Measurements from ENCODE around the gene MAN2B2. TPM values are rescaled to one million over a fixed set of nuclear protein-coding genes. Genes with fewer than 3 reads are reported as not detected.
"Not testable (repeated sequence)": the region's sequence is repeated elsewhere in the genome, so short reads cannot be mapped to it uniquely, and the experiment has no call there.

The MAN2B2 gene
- total RNA-seq, 1 experiment from 2014 or later = 12.1 TPM

DNA sequence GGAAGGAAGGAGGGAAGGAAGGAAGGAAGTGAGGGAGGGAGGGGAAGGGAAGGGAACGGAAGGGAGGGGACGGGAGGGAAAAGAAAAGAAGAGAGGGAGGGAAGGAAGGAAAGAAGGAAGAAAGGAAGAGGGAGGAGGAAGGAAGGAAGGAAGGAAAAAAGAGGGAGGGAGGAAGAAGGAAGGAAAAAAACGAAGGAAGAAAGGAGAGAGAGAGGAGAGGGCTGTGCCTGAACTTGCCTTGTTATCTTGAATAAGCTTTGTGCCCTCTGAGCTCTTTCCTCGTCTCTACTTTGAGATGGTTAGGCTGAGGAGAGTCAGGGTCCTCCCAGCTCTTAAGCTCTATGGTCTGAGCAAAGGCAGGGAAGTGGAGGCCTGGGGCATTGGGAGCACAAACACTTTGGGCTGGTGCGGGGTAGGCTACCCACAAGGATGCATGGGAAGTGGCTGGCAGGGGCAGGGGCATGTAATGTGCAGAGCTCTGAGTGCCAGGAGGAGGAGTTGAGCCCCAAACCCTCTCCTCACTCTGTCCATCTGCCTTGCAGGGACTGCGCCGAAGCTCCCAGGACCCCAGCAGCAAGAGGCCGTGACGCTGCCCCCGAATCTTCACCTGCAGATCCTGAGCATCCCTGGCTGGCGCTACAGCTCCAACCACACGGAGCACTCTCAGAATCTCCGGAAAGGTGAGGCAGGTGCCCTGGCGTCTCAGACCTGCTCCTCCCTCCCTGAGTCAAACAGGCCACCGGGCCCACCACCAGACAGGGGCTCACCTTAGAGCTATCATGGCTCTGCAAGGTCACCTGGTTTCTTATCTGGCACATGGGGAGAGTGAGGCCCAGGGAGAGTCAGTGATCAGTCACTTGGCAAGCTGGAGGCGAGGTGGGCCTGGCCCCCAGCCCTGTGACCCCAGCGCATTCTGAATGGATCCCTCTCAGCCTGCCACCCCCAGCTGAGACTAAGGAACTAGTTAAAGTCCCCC lies 39.0 kb downstream of the MAN2B2 start:
- DNase-seq (ENCODE audit: low spot score) = no peak

DNA sequence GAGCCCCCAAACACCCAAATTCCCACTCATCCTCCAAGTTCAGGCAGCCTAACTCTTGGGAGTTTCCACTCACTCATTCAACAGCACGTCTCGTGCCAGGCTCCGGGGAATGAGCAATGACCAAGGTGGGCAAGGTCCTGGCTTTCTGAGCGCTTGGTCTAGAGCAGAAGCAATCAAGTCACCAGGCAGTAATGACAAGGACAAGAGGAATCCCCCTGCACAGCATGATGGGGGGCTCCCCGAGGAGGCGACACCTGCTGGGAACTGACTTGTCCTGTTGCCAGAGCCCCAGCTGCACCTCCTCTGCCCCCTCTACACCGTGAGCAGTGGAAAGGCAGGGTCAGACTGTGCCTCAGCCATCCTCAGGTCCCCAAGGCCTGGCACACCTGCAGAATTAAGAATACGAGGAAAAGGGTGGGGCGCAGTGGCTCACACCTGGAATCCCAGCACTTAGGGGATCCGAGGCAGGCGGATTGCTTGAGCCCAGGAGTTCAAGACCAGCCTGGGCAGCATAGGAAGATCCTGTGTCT lies 39.8 kb downstream of the MAN2B2 start:
- DNase-seq (ENCODE audit: low spot score) = no peak

DNA sequence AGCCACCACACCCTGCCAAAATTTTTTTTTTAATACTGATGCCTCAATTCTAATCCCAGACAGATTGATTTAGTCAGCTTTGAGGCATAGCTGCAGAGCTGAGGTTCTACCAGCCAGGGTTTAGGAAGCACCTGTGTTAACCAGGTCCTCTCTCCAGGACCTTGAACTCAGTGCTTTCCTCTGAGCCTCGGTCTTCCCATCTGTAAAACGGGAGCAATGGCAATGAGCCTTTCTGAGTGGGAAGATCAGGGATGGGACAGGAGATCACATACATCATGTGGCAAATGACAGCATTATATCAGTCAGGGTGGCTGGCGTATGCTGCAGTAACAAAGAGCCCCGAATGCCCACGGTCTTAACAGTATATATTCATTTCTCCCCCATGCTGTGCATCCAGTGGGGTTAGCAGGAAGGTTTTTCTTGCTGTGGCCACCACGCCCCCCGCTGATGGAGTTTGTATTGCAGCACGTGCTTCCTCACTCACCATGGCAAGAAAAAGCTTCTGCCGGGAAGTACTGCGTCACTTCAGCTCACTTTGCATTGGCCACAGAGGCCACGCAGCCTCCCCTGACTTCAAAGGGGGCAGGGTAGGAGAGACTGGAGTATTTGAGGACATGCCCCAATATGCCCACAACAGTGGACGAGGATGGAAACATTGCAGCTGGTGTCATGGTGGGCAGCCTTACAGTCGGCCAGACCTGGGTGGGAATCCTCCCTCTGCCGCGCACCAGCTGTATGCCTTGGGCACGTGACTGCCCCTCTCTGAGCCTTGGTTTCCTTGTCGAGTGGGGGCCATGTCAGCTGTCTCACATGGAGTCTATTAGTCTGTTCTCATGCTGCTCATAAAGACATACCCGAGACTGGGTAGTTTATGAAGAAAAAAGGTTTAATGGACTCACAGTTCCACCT lies 41.4 kb downstream of the MAN2B2 start:
- no peak for DNase-seq (ENCODE audit: low spot score)

DNA sequence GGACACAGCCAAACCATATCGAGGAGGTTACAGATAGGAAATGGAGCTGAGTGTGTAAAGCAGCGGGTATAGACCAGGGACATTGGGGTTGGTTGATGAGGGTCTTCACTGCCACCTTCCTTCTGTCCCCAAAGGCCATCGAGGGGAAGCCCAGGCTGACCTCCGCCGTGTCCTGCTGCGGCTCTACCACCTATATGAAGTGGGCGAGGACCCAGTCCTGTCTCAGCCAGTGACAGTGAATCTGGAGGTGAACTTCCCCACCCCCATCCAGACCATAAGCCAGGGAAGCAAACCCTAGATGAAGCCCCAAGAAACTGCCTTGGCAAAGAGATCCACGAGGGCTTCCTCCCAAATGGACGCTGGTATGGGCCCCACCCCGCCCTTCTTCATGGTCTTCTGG lies 42.3 kb downstream of the MAN2B2 start:
- no peak for DNase-seq (ENCODE audit: low spot score)

DNA sequence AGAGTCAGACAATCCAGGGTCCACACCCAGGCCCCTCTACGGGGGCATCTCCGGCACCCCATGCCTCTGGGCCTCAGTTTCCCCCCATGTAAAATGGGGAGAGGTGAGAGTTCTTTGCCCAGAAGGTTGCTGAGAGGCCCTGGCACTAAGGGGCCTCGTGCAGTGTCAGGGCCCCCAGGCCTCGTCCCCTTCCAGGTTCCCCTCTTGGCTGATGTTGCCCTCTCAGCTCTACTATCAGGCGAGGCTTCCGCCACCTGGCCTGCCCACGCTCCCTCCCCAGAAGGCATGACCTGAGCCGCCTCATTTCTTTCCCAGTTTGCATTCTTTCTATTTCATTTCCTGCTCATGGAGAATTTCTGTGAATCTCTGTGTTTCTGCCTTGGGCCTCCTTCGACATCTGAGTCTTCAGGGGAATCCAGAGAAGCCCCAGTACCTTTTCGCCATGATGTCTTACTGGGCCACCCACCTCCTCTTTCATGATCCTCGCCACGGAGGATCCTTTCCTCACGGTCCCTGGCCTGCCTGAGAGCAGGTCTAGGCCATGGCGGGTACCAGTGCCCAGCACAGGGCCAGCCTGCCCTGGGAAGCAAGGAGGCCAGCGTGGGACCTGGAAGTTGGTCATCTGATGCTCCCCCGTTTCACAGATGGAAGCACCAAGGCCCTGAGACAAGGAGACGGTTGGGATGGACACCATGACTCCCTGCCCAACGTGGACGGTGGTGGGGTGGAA lies 43.6 kb downstream of the MAN2B2 start:
- DNase-seq (ENCODE audit: low spot score) = no peak

DNA sequence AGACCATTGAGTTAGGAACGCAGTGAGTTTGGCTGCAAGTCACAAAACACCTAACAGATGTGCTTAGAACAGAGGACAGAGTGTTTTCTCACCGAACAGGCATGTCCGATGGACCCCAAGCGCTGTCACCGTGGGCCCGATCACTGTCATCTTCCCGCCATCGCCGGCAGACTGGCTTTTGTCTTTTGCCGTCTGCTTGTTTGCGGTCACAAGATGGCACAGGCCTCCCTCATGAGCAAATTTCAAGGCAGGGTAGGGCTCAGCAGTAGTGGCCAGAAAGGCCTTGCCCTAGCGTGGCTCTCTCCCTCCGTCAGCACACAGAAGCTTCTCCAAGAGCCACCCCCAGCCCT lies 44.1 kb downstream of the MAN2B2 start:
- DNase-seq (ENCODE audit: low spot score) = no peak

DNA sequence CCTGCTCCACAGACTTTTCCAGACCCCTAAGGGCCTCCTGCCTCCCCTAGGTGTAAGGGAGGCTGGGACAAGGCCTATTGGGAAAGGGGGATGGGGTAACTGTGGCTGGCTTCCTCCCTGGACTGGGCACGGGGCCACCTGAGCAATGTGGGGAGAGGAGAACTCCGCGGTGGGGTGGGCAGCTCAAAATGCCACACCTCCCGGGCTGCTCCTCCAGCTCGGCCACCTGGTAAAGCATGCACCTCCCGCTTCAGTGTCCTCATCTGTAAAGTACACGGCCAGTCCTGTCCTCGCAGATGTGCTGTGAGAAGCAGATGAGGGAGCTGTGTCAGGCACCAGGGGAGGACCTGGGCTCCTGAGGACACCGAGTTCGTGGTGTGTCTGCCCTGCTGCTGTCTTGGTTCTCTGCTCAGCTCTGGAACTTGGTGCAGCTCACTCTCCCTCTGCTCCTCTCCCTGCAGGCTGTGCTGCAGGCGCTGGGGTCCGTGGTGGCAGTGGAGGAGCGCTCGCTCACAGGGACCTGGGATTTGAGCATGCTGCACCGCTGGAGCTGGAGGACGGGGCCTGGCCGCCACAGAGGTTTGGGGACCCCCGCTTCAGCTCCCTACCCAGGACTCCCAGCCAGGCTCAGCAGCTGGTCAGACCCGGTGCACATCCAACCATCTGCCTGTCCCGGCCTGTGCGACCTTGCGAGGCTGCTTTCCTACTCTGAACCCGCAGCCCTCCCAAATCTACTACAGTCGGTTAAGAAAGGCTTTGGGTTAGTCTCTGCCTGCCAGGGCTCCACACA lies 44.7 kb downstream of the MAN2B2 start:
- no peak for DNase-seq (ENCODE audit: low spot score)

DNA sequence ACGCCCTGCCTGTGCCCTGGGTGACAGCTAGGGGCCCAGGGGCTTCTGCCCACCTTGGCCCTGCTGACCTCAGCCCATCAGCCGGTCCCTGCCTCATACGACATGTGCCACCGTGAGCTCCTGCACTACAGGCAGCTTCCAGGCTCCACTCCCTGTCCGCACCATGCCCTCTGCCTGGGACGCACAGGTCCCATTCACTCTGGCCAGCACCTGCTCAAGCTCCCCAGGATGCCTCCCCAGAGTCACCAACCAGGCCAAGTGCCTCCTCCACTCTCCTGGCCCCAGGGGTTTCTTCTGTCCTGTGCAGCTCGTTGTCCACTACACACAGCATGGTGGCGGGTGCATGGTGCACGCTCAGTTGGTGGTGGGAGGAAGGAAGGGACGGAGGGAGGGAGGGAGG lies 45.3 kb downstream of the MAN2B2 start:
- no peak for DNase-seq (ENCODE audit: low spot score)

DNA sequence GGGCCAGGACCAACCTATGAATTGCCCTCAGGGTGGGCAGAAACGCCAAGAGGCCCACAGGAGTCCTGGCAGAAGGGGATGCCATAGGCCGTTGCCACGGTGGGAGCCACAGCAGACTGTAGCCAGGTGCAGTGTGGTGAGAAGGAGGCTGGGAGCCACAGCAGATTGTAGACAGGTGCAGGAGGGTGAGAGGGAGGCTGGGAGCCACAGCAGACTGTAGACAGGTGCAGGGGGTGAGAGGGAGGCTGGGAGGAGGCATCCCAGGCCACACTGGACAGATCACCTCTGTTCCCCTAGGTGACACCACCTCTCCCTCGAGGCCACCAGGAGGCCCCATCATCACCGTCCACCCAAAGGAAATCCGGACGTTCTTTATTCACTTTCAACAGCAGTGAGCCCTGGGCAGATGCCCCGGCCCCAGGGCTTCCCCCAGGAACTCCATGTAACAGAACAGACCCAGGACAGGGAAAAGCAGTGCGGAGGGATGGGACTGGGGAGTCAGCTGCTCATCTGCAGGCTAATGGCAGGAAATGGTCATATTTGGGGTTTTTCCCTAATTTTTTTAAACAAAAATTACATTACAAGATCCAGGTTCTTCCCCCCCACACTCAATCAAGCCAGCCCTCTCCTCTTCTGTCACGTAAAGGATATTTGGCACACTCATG lies 46.0 kb downstream of the MAN2B2 start:
- no peak for DNase-seq (ENCODE audit: low spot score)

DNA sequence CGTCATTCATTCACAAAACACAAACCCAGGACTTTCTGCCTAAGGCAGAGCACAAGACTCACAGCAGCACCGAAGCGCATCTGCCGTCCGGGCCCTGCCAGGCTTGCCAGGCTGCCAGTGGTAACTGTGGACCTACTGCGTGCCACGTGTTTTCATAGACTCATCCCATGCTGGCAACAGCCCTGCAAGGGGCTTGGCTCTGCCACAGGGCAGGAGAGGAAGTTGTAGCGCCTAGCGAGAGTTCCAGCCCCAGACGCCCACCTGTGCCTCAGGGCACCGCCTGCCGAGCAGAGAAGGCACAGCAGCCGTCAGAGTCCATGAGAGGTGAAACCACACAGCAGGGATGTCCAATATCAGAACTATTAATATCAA lies 46.6 kb downstream of the MAN2B2 start:
- DNase-seq (ENCODE audit: low spot score) = no peak

DNA sequence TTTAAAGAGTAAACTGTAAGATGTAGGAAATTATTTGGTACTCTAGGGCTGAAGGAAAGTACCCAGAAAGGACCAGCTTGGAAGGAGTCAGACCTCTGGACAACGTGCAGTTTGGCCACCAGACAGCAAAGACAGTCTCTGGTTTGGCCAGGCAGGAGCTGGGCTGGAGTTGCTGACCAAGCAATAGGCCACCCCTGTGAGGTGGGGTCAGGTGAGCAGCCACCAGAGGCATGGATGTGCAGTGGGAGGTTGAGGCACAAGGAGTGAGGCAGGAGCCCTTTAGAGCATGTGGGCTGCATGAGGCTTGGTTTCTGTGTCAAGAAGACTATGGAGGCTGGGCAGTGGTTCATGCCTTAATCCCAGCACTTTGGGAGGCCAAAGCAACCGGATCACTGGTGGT lies 47.8 kb downstream of the MAN2B2 start:
- DNase-seq (ENCODE audit: low spot score) = no peak

DNA sequence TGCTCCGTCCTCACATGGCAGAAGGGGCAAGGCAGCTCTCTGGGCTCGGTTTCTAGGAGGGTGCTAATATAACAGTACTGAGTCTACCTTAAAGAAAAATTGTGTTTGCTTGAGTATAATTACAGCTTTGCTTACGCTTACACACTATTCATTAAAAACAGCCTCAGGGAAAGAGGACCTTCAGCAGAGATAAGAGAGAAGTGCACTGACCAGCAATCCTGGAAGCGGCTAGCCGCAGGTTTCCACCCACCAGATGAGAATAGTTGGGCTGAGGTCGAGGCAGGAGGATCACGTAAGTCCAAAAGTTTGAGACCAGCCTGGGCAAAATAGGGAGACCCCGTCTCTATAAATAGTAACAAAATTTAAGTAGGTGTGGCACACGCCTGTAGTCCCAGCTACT lies 50.3 kb downstream of the MAN2B2 start:
- DNase-seq (ENCODE audit: low spot score) = no peak

DNA sequence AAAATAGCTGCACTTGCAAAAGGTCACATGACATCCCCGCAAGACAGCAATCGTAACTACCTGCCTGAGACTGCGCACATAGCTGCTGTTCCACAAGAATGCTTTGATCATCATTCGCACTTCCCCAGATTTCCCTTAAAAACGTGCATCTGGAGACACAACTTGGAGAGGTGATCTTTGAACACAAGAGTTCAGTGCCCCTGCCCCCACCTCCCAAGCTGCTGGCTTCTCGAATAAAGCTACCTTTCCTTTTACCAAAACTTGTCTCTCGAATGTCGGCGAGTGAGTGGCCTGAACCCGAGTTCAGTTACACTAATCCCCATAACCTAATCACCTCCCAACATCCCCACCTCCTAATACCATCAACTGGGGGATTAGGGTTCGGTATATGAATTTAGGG lies 51.1 kb downstream of the MAN2B2 start:
- no peak for DNase-seq (ENCODE audit: low spot score)

DNA sequence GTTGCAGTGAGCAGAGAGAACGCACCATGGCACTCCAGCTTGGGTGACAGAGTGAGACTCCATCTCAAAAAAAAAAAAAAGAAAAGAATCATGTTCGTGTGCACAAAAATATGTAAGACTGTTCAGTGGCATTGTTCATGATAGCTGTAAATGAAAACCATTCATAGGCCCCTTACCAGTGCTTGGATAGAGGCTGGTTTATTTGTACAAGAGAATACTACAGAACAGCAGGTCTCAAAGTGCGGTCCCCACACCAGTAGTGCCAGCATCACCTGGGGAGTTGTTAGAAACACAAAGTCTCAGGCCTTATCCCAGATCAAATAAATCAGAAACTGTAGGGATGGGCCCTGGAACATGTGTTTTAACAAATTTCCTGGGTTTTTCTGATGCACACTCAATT lies 52.8 kb downstream of the MAN2B2 start:
- no peak for DNase-seq (ENCODE audit: low spot score)

DNA sequence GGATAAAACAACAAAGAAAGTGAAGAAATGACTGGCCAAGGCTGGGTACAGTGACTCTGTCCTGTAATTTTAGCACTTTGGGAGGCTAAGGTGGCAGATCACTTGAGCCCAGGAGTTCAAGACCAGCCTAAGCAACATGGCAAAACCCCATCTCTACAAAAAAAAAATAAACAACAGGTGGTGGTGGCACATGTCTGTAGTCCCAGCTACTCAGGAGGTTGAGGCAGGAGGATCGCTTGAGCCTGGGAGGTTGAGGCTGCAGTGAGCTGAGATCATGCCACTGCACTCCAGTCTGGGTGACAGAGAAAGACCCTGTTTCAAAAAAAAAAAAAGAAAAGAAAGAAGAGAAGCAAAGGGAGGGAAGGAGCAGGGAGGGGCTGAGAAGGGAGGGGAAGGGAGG lies 53.5 kb downstream of the MAN2B2 start:
- DNase-seq (ENCODE audit: low spot score) = not testable (repeated sequence)

DNA sequence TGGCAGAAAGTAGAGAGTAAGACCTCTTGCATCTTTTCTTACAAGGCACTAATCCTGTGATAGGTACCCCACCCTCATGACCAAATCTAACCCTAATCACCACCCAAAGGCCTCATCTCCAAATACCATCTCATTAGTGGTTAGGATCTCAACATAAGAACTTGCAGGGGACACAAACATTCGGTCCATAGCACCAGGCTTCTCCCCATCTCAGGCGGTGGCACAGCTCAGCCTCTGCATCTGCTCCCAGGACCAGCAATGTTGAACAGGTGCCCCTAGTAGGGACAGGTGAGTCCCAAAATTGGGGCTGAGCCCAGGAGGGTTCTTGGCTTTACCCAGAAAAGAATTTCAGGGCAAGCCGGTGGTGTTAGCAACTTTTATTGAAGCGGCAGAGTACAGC lies 57.1 kb downstream of the MAN2B2 start:
- no peak for DNase-seq (ENCODE audit: low spot score)

DNA sequence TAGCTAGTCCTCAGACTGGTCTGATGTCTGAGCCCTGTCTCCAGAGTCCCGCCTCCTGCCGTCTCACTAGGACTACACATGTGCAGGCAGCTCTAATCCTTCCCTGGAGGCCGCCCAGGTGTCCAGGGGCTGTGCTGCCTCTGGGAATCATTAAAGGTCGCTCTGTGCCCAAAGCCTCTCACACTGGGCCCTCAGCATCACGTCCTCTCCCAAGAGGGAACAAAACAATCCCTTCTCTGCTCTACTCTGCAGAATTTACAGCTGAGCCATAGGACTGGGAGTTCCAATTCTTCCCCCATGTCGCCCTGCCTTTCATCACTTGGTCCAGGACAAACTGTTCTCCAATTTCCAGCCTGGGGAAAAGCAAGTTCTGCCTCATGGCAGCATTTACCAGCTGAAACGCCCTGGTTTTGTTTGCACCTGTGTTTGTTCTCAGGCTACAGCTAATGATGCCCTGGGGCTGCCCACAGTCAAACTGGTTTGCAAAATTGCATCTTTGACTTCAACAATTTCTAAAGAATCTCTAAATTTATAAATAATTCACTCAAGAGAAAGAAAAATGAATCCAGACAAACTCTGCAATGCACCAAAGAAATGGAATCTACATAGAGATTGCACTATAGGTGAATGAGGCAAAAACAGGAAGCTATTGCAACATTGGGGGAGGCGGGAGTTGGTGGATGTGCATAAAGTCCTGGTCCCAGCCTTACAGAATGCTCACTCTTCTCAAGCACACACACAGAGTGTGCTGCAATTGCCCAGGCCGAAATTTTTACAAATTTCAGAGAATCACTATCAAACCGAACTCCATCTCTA lies 58.3 kb downstream of the MAN2B2 start:
- no peak for DNase-seq (ENCODE audit: low spot score)

DNA sequence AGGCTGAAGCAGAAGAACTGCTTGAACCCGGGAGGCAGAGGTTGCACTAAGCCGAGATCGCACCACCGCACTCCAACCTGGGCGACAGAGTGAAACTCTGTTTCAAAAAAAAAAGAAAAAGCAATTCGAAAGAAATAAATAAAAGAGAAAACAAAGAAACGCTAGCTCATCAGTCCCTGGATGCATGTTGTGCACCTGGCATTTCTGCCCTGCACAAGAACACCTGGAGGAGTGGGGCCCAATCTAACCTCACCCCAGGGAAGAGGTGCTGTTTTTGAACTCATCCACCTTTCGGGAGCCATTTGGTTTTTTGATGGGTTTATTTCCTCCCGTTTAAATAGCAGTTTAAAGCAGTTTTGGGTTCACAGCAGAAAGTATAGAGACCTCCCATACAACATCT lies 59.8 kb downstream of the MAN2B2 start:
- no peak for DNase-seq (ENCODE audit: low spot score)

DNA sequence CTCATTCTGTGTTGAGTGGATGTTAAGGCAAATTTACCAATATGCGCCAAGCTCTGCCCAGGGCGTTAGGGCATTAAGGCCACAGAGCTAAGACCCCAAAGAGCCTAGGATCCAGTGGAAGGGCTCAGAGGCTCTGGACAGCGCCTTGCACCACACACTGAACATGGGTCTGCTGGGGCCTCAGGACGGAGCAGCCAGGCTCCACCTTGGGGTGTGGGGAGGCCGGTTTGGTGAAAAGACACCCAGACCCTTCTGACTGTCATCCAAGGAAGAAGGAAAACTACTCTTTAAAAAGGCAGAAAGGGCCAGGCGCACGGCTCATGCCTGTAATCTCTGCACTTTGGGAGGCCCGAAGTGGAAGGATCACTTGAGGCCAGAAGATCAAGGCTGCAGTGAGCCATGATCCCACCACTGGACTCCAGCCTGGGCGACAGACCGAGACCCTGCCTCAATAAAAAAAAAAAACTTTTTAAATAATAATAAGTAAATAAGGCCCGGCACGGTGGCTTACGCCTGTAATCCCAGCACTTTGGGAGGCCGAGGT lies 64.2 kb downstream of the MAN2B2 start:
- DNase-seq (ENCODE audit: low spot score) = no peak

Measured in A172 (cell line).